ENCODE results near the gene ACIN1. TPM values are rescaled to one million over a fixed set of nuclear protein-coding genes. Genes with fewer than 3 reads are reported as not detected.

Gene ACIN1
- total RNA-seq, 1 experiment from 2014 or later = 171 TPM

- H3K27ac ChIP-seq = no peak overlapping the region
- H3K9me2 ChIP-seq (ENCODE audit: insufficient read depth) = no peaks in the 10 kb centered on the region
- BruUV-seq (replicated peaks) = no TSS peak
- H4K20me1 ChIP-seq (ENCODE audit: insufficient read depth) = no peaks in the 10 kb centered on the region
- POLR2A ChIA-PET (ENCODE audit: unreplicated experiment) = no interaction called here
- H3K36me3 ChIP-seq (ENCODE audit: low read depth) = no peaks in the 10 kb centered on the region
- H3K27me3 ChIP-seq (ENCODE audit: insufficient read depth, low read depth) = no peaks in the 10 kb centered on the region
- no peaks in the 10 kb centered on the region for H3K79me2 ChIP-seq (ENCODE audit: low read depth)
- no peak for DNase-seq
- H3K4me1 ChIP-seq (replicated peaks; ENCODE audit: insufficient read depth) = peaks cover 2% of the 10 kb centered on the region; the same call in 1 of the 2 replicates
- H3K9me3 ChIP-seq (ENCODE audit: insufficient read depth, low read depth) = no peaks in the 10 kb centered on the region
- intact Hi-C loops (cut with micrococcal nuclease; ENCODE audit: unreplicated experiment) = loop anchor here (10.0 kb wide), 1 partner anchor 140 kb away; no protein-coding TSS in a partner anchor
- H3F3A ChIP-seq (ENCODE audit: insufficient read depth, low read depth) = peaks cover under 1% of the 10 kb centered on the region
- H3K4me3 ChIP-seq = no peak overlapping the region
- CTCF ChIA-PET = no interaction called here
- no peak overlapping the region for H3K4me2 ChIP-seq
- no peak overlapping the region for H2AFZ ChIP-seq
- no peak for TF ChIP-seq CTCF (conservative IDR thresholded peaks at IDR 0.05)
- no peak for TF ChIP-seq EZH2 (IDR thresholded peaks at IDR 0.05; ENCODE audit: low read depth)
These were observed 29.5 kb upstream of the ACIN1 start for GRCh38 chr14:23124337-23124954.

GRCh38 chr14:23123419-23123818 lies 28.5 kb upstream of the ACIN1 start:
- BruUV-seq (replicated peaks) = no TSS peak
- H3K79me2 ChIP-seq (ENCODE audit: low read depth) = no peaks in the 10 kb centered on the region
- intact Hi-C loops (cut with micrococcal nuclease; ENCODE audit: unreplicated experiment) = loop anchor here (10.0 kb wide), 1 partner anchor 141 kb away; no protein-coding TSS in a partner anchor
- H3K4me2 ChIP-seq = no peak overlapping the region
- no peaks in the 10 kb centered on the region for H3K9me2 ChIP-seq (ENCODE audit: insufficient read depth)
- no peaks in the 10 kb centered on the region for H3K36me3 ChIP-seq (ENCODE audit: low read depth)
- H3K4me3 ChIP-seq = no peak overlapping the region
- H3K27me3 ChIP-seq (ENCODE audit: insufficient read depth, low read depth) = no peaks in the 10 kb centered on the region
- no peaks in the 10 kb centered on the region for H3F3A ChIP-seq (ENCODE audit: insufficient read depth, low read depth)
- POLR2A ChIA-PET (ENCODE audit: unreplicated experiment) = no interaction called here
- no peaks in the 10 kb centered on the region for H3K9me3 ChIP-seq (ENCODE audit: insufficient read depth, low read depth)
- H4K20me1 ChIP-seq (ENCODE audit: insufficient read depth) = no peaks in the 10 kb centered on the region
- CTCF ChIA-PET = no interaction called here
- H2AFZ ChIP-seq = no peak overlapping the region
- TF ChIP-seq EZH2 (IDR thresholded peaks at IDR 0.05; ENCODE audit: low read depth) = no peak
- TF ChIP-seq CTCF (conservative IDR thresholded peaks at IDR 0.05) = no peak
- DNase-seq = no peak
- no peak overlapping the region for H3K27ac ChIP-seq
- no peaks in the 10 kb centered on the region for H3K4me1 ChIP-seq (replicated peaks; ENCODE audit: insufficient read depth)

- no peaks in the 10 kb centered on the region for H3K4me1 ChIP-seq (replicated peaks; ENCODE audit: insufficient read depth)
- no peaks in the 10 kb centered on the region for H4K20me1 ChIP-seq (ENCODE audit: insufficient read depth)
- BruUV-seq (replicated peaks) = no TSS peak
- no peaks in the 10 kb centered on the region for H3K79me2 ChIP-seq (ENCODE audit: low read depth)
- no peaks in the 10 kb centered on the region for H3F3A ChIP-seq (ENCODE audit: insufficient read depth, low read depth)
- H3K9me3 ChIP-seq (ENCODE audit: insufficient read depth, low read depth) = no peaks in the 10 kb centered on the region
- no peak overlapping the region for H3K4me2 ChIP-seq
- no peaks in the 10 kb centered on the region for H3K36me3 ChIP-seq (ENCODE audit: low read depth)
- DNase-seq = no peak
- TF ChIP-seq CTCF (conservative IDR thresholded peaks at IDR 0.05) = no peak
- no peak for TF ChIP-seq EZH2 (IDR thresholded peaks at IDR 0.05; ENCODE audit: low read depth)
- no peak overlapping the region for H2AFZ ChIP-seq
- POLR2A ChIA-PET (ENCODE audit: unreplicated experiment) = no interaction called here
- no peaks in the 10 kb centered on the region for H3K27me3 ChIP-seq (ENCODE audit: insufficient read depth, low read depth)
- H3K4me3 ChIP-seq = no peak overlapping the region
- H3K27ac ChIP-seq = no peak overlapping the region
- intact Hi-C loops (cut with micrococcal nuclease; ENCODE audit: unreplicated experiment) = loop anchor here (10.0 kb wide), 1 partner anchor 143 kb away; no protein-coding TSS in a partner anchor
- no peaks in the 10 kb centered on the region for H3K9me2 ChIP-seq (ENCODE audit: insufficient read depth)
- CTCF ChIA-PET = interaction anchor here (1.9 kb wide), 2 partner anchors 60 to 63 kb away, joined by 9 to 13 read pairs; no protein-coding TSS in a partner anchor
These were observed 27.1 kb upstream of the ACIN1 start for GRCh38 chr14:23122086-23122485.
